K562 (cell line): Measurements from ENCODE around the gene CSNK1G1. TPM values are rescaled to one million over a fixed set of nuclear protein-coding genes. Genes with fewer than 3 reads are reported as not detected.

Experiments used
- ATAC-seq: fragments of 200-7000 bp; cut with Tn5 transposase; 3 replicates; pipeline ENCODE4 v1.9.1; 2020; ENCODE audit warnings: moderate library complexity
- BruUV-seq: library from RNA; stranded (reverse); fragments of 400-500 nt; replicated peaks from 2 replicates; lab custom pipeline; 2021; lab: Mats Ljungman, UMichigan
- CTCF ChIA-PET: fragments of 300-600 bp; formaldehyde crosslinking; extraction: SDS; loops from one replicate; lab custom pipeline; 2021; ENCODE audit warnings: low intra/inter-chr PET ratio; lab: Yijun Ruan, JAX
- POLR2A ChIA-PET: fragments of 300-600, 350-650 bp; sonication (Branson Sonifier 250); formaldehyde crosslinking; extraction: SDS; loops from one replicate; lab custom pipeline; 2021; ENCODE audit warnings: antibody characterized with exemption, inconsistent platforms; lab: Yijun Ruan, JAX
- DNase-seq, 4 experiments: peaks; one replicate each; pipeline versions ENCODE4 v3.0.0 to v3.0.0-alpha.2; 2011 to 2018; ENCODE audit warnings: low spot score in 3 of 4, mixed read lengths in 3 of 4; ENCODE audit errors: extremely low read depth in 1 of 4
- FAIRE-seq: peaks from 2 replicates; lab custom pipeline; 2011; peaks lifted over from hg19 to GRCh38; lab: Jason Lieb, UNC
- H2AFZ ChIP-seq: 2 replicates; pipeline ENCODE4 v1.6.0; 2011; ENCODE audit warnings: low read depth, low read length, control low read depth, inconsistent platforms
- H3K27ac ChIP-seq: fragments of 200-600 bp; 3 replicates; pipeline ENCODE4 v1.8.0; 2011; ENCODE audit warnings: low read depth, mild to moderate bottlenecking, control low read depth, inconsistent platforms, low read length, moderate library complexity, mixed read lengths; ENCODE audit errors: extremely low read depth
- H3K27me3 ChIP-seq, 2 experiments: fragments of 300-600 bp in 1 of 2; 2 replicates in 1 of 2; 3 replicates in 1 of 2; pipeline versions ENCODE4 v1.6.0 to v1.8.0; 2011; ENCODE audit warnings: inconsistent platforms in 2 of 2, low read length in 2 of 2, mild to moderate bottlenecking in 1 of 2, mixed read lengths in 1 of 2, moderate library complexity in 1 of 2; ENCODE audit not compliant: control insufficient read depth in 2 of 2, insufficient read depth in 2 of 2
- H3K36me3 ChIP-seq: fragments of 300-600 bp; 3 replicates; pipeline ENCODE4 v1.8.0; 2011; ENCODE audit warnings: mild to moderate bottlenecking, low read length, inconsistent platforms; ENCODE audit not compliant: control insufficient read depth, insufficient read depth
- H3K4me1 ChIP-seq, 2 experiments: fragments of 200-600 bp in 1 of 2; replicated peaks in 1 of 2; 2 replicates in 1 of 2; 3 replicates in 1 of 2; pipeline versions ENCODE4 v1.5.1 to v1.8.0; 2011; ENCODE audit warnings: inconsistent platforms in 2 of 2, low read length in 2 of 2, mild to moderate bottlenecking in 1 of 2, mixed read lengths in 1 of 2, moderate library complexity in 1 of 2; ENCODE audit not compliant: control insufficient read depth in 2 of 2, insufficient read depth in 2 of 2
- H3K4me2 ChIP-seq: 2 replicates; pipeline ENCODE4 v1.6.1; 2011; ENCODE audit warnings: low read length, control low read depth, inconsistent platforms, mixed read lengths; ENCODE audit not compliant: insufficient read depth
- H3K4me3 ChIP-seq: fragments of 200-600 bp; sonication (generic), shearing (Covaris generic); 2 replicates; pipeline ENCODE4 v1.5.1; 2016; ENCODE audit warnings: control low read depth, inconsistent platforms
- H3K79me2 ChIP-seq: fragments of 200-600 bp; 3 replicates; pipeline ENCODE4 v1.8.0; 2011; ENCODE audit warnings: low read length, inconsistent platforms; ENCODE audit not compliant: control insufficient read depth, insufficient read depth
- H3K9ac ChIP-seq, 2 experiments: 2 replicates each; pipeline versions ENCODE4 v1.6.0 to v1.6.1; 2011; ENCODE audit warnings: low read depth in 2 of 2, low read length in 2 of 2, control low read depth in 1 of 2, inconsistent platforms in 1 of 2, mild to moderate bottlenecking in 1 of 2, mixed read lengths in 1 of 2; ENCODE audit not compliant: insufficient read depth in 1 of 2
- H3K9me1 ChIP-seq: one replicate; pipeline ENCODE4 v1.6.0; 2011; ENCODE audit warnings: inconsistent platforms, mild to moderate bottlenecking, low read length, moderate library complexity; ENCODE audit not compliant: control insufficient read depth, insufficient read depth
- H3K9me3 ChIP-seq: replicated peaks from 2 replicates; pipeline ENCODE4 v1.5.1; 2011; ENCODE audit warnings: low read depth, low read length, inconsistent platforms; ENCODE audit not compliant: control insufficient read depth, insufficient read depth
- H4K20me1 ChIP-seq: replicated peaks from 2 replicates; pipeline ENCODE4 v1.6.1; 2011; ENCODE audit warnings: low read length, inconsistent platforms, mixed read lengths; ENCODE audit not compliant: control insufficient read depth, insufficient read depth
- CAMTA2 ChIP-seq: fragments of 250-450 bp; sonication (Bioruptor Pico); conservative IDR thresholded peaks from 2 replicates; pipeline ENCODE4 v1.5.1; 2022
- GTF2E2 ChIP-seq: fragments of 200-800 bp; sonication (Bioruptor generic); IDR thresholded peaks from 2 replicates; pipeline ENCODE4 v1.6.1; 2016; ENCODE audit warnings: missing genetic modification characterization, missing compliant biosample characterization
- POU5F1 ChIP-seq: fragments of 150-350 bp; IDR thresholded peaks from 2 replicates; pipeline ENCODE4 v1.6.1; 2014; ENCODE audit warnings: borderline replicate concordance, low read length, low read depth, mild to moderate bottlenecking; ENCODE audit not compliant: partially characterized antibody
- XRCC3 ChIP-seq: fragments of 450-650 bp; IDR thresholded peaks from 2 replicates; pipeline ENCODE4 v1.6.1; 2017; ENCODE audit warnings: mild to moderate bottlenecking, moderate library complexity
- ZKSCAN3 ChIP-seq: fragments of 250-450 bp; sonication (Bioruptor Pico); IDR thresholded peaks from 2 replicates; pipeline ENCODE4 v1.4.0; 2020
- ZNF146 ChIP-seq: IDR thresholded peaks from one replicate; pipeline ENCODE4 v1.6.1; 2018; ENCODE audit warnings: missing compliant biosample characterization; ENCODE audit not compliant: unreplicated experiment
- ZNF316 ChIP-seq: fragments of 450-650 bp; IDR thresholded peaks from 2 replicates; pipeline ENCODE4 v1.6.1; 2016
- WGBS: fragments of 100-300 bp; shearing (Covaris generic); methylation state at CpG from one replicate; pipeline ENCODE4 v1.1.6; 2016; ENCODE audit warnings: low coverage, mixed read lengths; ENCODE audit not compliant: insufficient coverage; ENCODE audit errors: missing lambda C conversion rate; 5-methylcytosine and 5-hydroxymethylcytosine counted together
- in situ Hi-C: fragments of 300-500 bp; cut with MboI; formaldehyde crosslinking; loops from 4 replicates; pipeline ENCODE4 v1.15.0; 2018; ENCODE audit warnings: inconsistent platforms, mixed read lengths
- intact Hi-C: fragments of 100-400 bp; cut with micrococcal nuclease; formaldehyde crosslinking; loops from 2 replicates; pipeline ENCODE4 v1.14.2; 2022
- polyA plus RNA-seq, 8 experiments: library from polyadenylated mRNA; depleted of rRNA in 4 of 8; stranded (reverse) in 5 of 8; unstranded in 3 of 8; fragments of >200 nt; fragmentation: Nextera tagmentation in 2 of 8; fragmentation: Illumina TruSeq in 1 of 8; extraction: Ambion mirVana in 2 of 8; extraction: Trizol in 1 of 8; gene quantifications; 2 replicates each; pipeline versions ENCODE4 v1.2.1 to v1.2.3, GENCODE V29; 2011 to 2014; ENCODE audit warnings: inconsistent platforms in 1 of 8, missing spikeins in 1 of 8
- total RNA-seq, 7 experiments: library from RNA; depleted of rRNA in 6 of 7; stranded (reverse); fragments of >200 nt in 6 of 7; fragmentation: Illumina TruSeq in 2 of 7; extraction: Trizol in 2 of 7; gene quantifications; 2 replicates each; pipeline versions ENCODE4 v1.2.1 to v1.2.3, GENCODE V29; 2011 to 2021; ENCODE audit warnings: low replicate concordance in 1 of 7
- TF ChIP-seq, protein P1 (sequence below), 2 experiments: fragments of 450-650 bp; IDR thresholded peaks; 2 replicates each; pipeline ENCODE4 v1.6.1; 2018; ENCODE audit warnings: mild to moderate bottlenecking in 2 of 2, low read depth in 1 of 2; ENCODE audit not compliant: partially characterized antibody in 2 of 2
- TF ChIP-seq, protein P2 (sequence below): conservative IDR thresholded peaks from 2 replicates; pipeline ENCODE4 v1.6.1; 2011; ENCODE audit warnings: low read depth, mild to moderate bottlenecking, low read length; ENCODE audit not compliant: control insufficient read depth
- TF ChIP-seq, protein P3 (sequence below): fragments of 450-650 bp; IDR thresholded peaks from 2 replicates; pipeline ENCODE4 v1.6.1; 2018; ENCODE audit warnings: mild to moderate bottlenecking, low read depth; ENCODE audit not compliant: partially characterized antibody
- TF ChIP-seq, protein P4 (sequence below): fragments of 450-650 bp; formaldehyde crosslinking; IDR thresholded peaks from 2 replicates; pipeline ENCODE4 v1.4.0; 2020; ENCODE audit warnings: mild to moderate bottlenecking, moderate library complexity

CSNK1G1 gene
- total and polyA plus RNA-seq, 9 of the 15 experiments (the other 6 are each of a cell fraction or from before 2014, with no cell fraction given): 4.5 to 18.5 (median 9.5) TPM

DNA sequence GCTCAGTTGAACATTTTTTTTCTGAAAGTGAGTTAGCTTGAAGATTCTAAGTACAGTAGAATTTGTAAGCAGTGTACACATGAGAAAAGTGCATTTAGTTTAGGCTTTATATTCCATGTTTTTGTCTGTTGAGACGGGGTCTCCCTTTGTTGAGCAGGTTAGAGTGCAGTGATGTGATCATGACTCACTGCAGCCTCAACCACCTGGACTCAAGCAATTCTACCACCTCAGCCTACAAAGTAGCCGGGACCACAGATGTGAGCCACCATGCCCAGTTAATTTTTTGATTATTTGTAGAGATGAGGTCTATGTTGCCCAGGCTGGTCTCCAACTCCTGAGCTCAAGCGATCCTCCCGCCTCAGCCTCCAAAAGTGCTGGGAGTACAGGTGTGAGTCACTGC is 5.3 kb upstream of the CSNK1G1 start (continued):
- TF ChIP-seq, protein P1, sequence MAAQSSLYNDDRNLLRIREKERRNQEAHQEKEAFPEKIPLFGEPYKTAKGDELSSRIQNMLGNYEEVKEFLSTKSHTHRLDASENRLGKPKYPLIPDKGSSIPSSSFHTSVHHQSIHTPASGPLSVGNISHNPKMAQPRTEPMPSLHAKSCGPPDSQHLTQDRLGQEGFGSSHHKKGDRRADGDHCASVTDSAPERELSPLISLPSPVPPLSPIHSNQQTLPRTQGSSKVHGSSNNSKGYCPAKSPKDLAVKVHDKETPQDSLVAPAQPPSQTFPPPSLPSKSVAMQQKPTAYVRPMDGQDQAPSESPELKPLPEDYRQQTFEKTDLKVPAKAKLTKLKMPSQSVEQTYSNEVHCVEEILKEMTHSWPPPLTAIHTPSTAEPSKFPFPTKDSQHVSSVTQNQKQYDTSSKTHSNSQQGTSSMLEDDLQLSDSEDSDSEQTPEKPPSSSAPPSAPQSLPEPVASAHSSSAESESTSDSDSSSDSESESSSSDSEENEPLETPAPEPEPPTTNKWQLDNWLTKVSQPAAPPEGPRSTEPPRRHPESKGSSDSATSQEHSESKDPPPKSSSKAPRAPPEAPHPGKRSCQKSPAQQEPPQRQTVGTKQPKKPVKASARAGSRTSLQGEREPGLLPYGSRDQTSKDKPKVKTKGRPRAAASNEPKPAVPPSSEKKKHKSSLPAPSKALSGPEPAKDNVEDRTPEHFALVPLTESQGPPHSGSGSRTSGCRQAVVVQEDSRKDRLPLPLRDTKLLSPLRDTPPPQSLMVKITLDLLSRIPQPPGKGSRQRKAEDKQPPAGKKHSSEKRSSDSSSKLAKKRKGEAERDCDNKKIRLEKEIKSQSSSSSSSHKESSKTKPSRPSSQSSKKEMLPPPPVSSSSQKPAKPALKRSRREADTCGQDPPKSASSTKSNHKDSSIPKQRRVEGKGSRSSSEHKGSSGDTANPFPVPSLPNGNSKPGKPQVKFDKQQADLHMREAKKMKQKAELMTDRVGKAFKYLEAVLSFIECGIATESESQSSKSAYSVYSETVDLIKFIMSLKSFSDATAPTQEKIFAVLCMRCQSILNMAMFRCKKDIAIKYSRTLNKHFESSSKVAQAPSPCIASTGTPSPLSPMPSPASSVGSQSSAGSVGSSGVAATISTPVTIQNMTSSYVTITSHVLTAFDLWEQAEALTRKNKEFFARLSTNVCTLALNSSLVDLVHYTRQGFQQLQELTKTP (IDR thresholded peaks at IDR 0.05; ENCODE audit: low read depth in 1 of 2, partially characterized antibody in 2 of 2): no peak
- TF ChIP-seq ZKSCAN3: no peak
- TF ChIP-seq CAMTA2 (CRISPR knock-in tag): no peak
- TF ChIP-seq, protein P2, sequence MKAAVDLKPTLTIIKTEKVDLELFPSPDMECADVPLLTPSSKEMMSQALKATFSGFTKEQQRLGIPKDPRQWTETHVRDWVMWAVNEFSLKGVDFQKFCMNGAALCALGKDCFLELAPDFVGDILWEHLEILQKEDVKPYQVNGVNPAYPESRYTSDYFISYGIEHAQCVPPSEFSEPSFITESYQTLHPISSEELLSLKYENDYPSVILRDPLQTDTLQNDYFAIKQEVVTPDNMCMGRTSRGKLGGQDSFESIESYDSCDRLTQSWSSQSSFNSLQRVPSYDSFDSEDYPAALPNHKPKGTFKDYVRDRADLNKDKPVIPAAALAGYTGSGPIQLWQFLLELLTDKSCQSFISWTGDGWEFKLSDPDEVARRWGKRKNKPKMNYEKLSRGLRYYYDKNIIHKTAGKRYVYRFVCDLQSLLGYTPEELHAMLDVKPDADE: no peak

DNA sequence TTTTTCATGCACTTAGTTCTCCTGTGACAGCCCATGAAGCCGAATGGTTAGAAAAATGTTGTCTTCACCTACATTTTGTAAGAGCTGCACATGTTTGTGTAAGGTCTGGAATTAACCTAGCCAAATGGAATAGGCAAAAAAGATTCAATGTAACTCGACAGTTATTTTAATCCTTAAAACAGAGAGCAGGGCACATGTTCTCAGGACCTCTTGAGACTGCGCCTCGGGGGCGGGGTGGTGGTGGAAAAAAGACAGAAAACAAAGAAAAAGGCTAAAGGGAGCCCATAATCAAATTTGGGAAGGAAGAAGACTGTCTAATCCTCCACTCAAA is 702 bp upstream of the CSNK1G1 start:
- H2AFZ ChIP-seq: peak overlapping the region; percentile 48; the same call in 1 of the 2 replicates
- ATAC-seq (no peak), FAIRE-seq (no peak), DNase-seq (no peak)
- H3K36me3 ChIP-seq: peaks cover 22% of the 10 kb centered on the region
- H3K9ac ChIP-seq: peak overlapping the region in 1 of 2 experiments; percentile 17; a peak in 1 of 4 replicates
- no peaks in the 10 kb centered on the region for H3K9me3 ChIP-seq
- peaks cover 26% of the 10 kb centered on the region for H3K79me2 ChIP-seq
- no peaks in the 10 kb centered on the region for H4K20me1 ChIP-seq
- H3K4me2 ChIP-seq: peak overlapping the region; percentile 88
- peak overlapping the region; percentile 64; the same call in 2 of the 3 replicates for H3K27ac ChIP-seq
- peaks cover 7 to 13% of the 10 kb centered on the region in 2 experiments; a peak in 4 of 5 replicates for H3K4me1 ChIP-seq
- intact Hi-C loops: loop anchor here (1.0 kb wide), 3 partner anchors 139 to 193 kb away; partner anchors contain the start of gene PPIB
- in situ Hi-C loops: loop anchor here (10.0 kb wide), 1 partner anchor 152 kb away; no protein-coding TSS in a partner anchor
- ChIA-PET POLR2A (interaction anchor here (1.0 to 2.2 kb wide), 3 partner anchors 9 to 194 kb away, joined by 3 to 9 read pairs (median 3); partner anchors contain the start of gene PPIB), CTCF (interaction anchor here (2.0 kb wide), 1 partner anchor 147 kb away, joined by 22 read pairs; no protein-coding TSS in a partner anchor)
- WGBS: 50% methylated on average over 5 of the region's 5 CpGs
- BruUV-seq: no TSS peak
- peak overlapping the region; percentile 82 for H3K4me3 ChIP-seq
- H3K9me1 ChIP-seq: no peaks in the 10 kb centered on the region
- H3K27me3 ChIP-seq: no peaks in the 10 kb centered on the region
- no peak for TF ChIP-seq ZNF146 (CRISPR knock-in tag)
- no peak for TF ChIP-seq ZNF316
- TF ChIP-seq XRCC3: no peak
- TF ChIP-seq, protein P3, sequence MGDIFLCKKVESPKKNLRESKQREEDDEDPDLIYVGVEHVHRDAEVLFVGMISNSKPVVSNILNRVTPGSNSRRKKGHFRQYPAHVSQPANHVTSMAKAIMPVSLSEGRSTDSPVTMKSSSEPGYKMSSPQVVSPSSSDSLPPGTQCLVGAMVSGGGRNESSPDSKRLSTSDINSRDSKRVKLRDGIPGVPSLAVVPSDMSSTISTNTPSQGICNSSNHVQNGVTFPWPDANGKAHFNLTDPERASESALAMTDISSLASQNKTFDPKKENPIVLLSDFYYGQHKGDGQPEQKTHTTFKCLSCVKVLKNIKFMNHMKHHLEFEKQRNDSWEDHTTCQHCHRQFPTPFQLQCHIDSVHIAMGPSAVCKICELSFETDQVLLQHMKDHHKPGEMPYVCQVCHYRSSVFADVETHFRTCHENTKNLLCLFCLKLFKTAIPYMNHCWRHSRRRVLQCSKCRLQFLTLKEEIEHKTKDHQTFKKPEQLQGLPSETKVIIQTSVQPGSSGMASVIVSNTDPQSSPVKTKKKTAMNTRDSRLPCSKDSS: no peak
- TF ChIP-seq, protein P4, sequence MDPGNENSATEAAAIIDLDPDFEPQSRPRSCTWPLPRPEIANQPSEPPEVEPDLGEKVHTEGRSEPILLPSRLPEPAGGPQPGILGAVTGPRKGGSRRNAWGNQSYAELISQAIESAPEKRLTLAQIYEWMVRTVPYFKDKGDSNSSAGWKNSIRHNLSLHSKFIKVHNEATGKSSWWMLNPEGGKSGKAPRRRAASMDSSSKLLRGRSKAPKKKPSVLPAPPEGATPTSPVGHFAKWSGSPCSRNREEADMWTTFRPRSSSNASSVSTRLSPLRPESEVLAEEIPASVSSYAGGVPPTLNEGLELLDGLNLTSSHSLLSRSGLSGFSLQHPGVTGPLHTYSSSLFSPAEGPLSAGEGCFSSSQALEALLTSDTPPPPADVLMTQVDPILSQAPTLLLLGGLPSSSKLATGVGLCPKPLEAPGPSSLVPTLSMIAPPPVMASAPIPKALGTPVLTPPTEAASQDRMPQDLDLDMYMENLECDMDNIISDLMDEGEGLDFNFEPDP (CRISPR knock-in tag): no peak
- TF ChIP-seq GTF2E2 (tag): no peak
- no peak for TF ChIP-seq POU5F1
